Ovary (tissue), 3 donors: ENCODE measurements around the gene JAML.

Source experiments
- CTCF ChIP-seq, 3 donors: fragments of 450-650 bp in 2 of 3; fragments of 200-600 bp in 1 of 3; IDR thresholded peaks; one replicate each; pipeline versions ENCODE4 v1.5.1 to v1.8.0; 2016 to 2022; ENCODE audit warnings: antibody characterized with exemption in 3 of 3, mild to moderate bottlenecking in 1 of 3
- EP300 ChIP-seq: sonication (generic); formaldehyde crosslinking; IDR thresholded peaks from one replicate; pipeline ENCODE4 v1.6.1; 2017; ENCODE audit warnings: antibody characterized with exemption
- donor health status: DM: no; HTN: no; CAD: no.

- TF ChIP-seq EP300 (no peak), CTCF (IDR thresholded peaks at IDR 0.05) (no peak)
Measured at GRCh38 chr11:118168316-118168715, 56.5 kb downstream of the JAML start.
